Measurements from ENCODE around the gene CDHR3. TPM values are rescaled to one million over a fixed set of nuclear protein-coding genes. Genes with fewer than 3 reads are reported as not detected.

CDHR3 gene
- total and polyA plus RNA-seq, 2 donors (not counting 3 experiments of a cell fraction or from before 2014, with no cell fraction given): 0.46 to 2.3 TPM

DNA sequence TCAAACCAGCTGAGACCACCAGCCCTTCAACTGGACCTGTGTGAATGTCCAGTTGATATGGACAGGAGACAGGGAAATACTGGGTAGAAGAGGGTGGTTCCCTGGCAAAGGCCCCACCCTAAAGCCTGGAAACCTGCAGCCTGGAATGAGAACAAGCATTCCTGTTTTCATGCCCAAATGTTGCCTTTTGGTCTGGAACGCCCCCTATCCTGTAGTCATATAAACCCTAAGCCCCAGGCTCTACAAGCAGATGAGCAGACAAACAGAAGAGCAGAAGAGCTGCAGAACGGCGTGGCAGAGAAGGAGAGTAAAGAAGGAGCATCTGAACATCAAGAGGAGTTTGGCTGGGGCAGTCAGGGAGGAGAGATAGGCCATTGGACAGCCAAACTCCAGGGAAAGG lies 110.6 kb downstream of the CDHR3 start:
- no peaks in the 10 kb centered on the region for H3K36me3 ChIP-seq (ENCODE audit: control insufficient read depth in 2 of 2, extremely low read depth in 1 of 2, insufficient read depth in 2 of 2, low read length in 2 of 2)
- CTCF ChIA-PET: interaction anchor here (2.3 kb wide), 1 partner anchor 94 kb away, joined by 9 read pairs; no protein-coding TSS in a partner anchor
- peaks cover 20% of the 10 kb centered on the region for H3K4me1 ChIP-seq (ENCODE audit: control insufficient read depth, extremely low read depth, insufficient read depth, low read length)
- H3K4me3 ChIP-seq (replicated peaks in 1 of 3; ENCODE audit: insufficient read depth in 1 of 3, low read depth in 1 of 3, low read length in 3 of 3): no peak overlapping the region
- dilution Hi-C loops (cut with MboI; ENCODE audit: extremely low pct_ligation_motif_present, low sequenced_read_pairs): loop anchor here (25.0 kb wide), 1 partner anchor 89 kb away; no protein-coding TSS in a partner anchor
- DNase-seq (ENCODE audit: low read depth, low spot score) (no peak), FAIRE-seq (no peak)
- TF ChIP-seq, protein P1, sequence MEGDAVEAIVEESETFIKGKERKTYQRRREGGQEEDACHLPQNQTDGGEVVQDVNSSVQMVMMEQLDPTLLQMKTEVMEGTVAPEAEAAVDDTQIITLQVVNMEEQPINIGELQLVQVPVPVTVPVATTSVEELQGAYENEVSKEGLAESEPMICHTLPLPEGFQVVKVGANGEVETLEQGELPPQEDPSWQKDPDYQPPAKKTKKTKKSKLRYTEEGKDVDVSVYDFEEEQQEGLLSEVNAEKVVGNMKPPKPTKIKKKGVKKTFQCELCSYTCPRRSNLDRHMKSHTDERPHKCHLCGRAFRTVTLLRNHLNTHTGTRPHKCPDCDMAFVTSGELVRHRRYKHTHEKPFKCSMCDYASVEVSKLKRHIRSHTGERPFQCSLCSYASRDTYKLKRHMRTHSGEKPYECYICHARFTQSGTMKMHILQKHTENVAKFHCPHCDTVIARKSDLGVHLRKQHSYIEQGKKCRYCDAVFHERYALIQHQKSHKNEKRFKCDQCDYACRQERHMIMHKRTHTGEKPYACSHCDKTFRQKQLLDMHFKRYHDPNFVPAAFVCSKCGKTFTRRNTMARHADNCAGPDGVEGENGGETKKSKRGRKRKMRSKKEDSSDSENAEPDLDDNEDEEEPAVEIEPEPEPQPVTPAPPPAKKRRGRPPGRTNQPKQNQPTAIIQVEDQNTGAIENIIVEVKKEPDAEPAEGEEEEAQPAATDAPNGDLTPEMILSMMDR (IDR thresholded peaks at IDR 0.05; ENCODE audit: extremely low read depth in 1 of 2, insufficient read depth in 1 of 2, low read depth in 1 of 2, low read length in 2 of 2): no peak
- no peak for TF ChIP-seq FOS (IDR thresholded peaks at IDR 0.05; ENCODE audit: borderline replicate concordance, insufficient read depth, low read length)
- TF ChIP-seq, protein P2, sequence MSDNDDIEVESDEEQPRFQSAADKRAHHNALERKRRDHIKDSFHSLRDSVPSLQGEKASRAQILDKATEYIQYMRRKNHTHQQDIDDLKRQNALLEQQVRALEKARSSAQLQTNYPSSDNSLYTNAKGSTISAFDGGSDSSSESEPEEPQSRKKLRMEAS (IDR thresholded peaks at IDR 0.05; ENCODE audit: insufficient read depth, insufficient read length): no peak
- no peak for TF ChIP-seq EZH2 (IDR thresholded peaks at IDR 0.05; ENCODE audit: borderline replicate concordance, low read depth, low read length, severe bottlenecking)
- no peak for TF ChIP-seq JUN (IDR thresholded peaks at IDR 0.05; ENCODE audit: borderline replicate concordance, insufficient read depth, insufficient read length, low read depth)
- no peaks in the 10 kb centered on the region for H3K27me3 ChIP-seq (ENCODE audit: control insufficient read depth in 2 of 2, insufficient read depth in 2 of 2, low read length in 2 of 2)
- H3K9me1 ChIP-seq (replicated peaks; ENCODE audit: control insufficient read depth, extremely low read depth, insufficient read depth, low read length): no peaks in the 10 kb centered on the region
- POLR2A ChIA-PET: interaction anchor here (0.6 kb wide), 1 partner anchor 37 kb away, joined by 3 read pairs; no protein-coding TSS in a partner anchor
- no peak overlapping the region for H2AFZ ChIP-seq (ENCODE audit: low read depth, low read length)
- H3K4me2 ChIP-seq (ENCODE audit: insufficient read depth, low read length): no peak overlapping the region
- no peaks in the 10 kb centered on the region for H3K9me3 ChIP-seq (replicated peaks; ENCODE audit: control insufficient read depth, insufficient read depth, low read length)
- intact Hi-C loops (cut with micrococcal nuclease): no loop called here
- H3K79me2 ChIP-seq (ENCODE audit: control insufficient read depth, insufficient read depth, low read length): no peaks in the 10 kb centered on the region
- no peak overlapping the region for H3K9ac ChIP-seq (replicated peaks; ENCODE audit: extremely low read depth, insufficient read depth, low read length)
- H4K20me1 ChIP-seq (replicated peaks; ENCODE audit: control insufficient read depth, extremely low read depth, insufficient read depth, low read length): no peaks in the 10 kb centered on the region
- no TSS peak for BruUV-seq (replicated peaks)
- H3K27ac ChIP-seq (ENCODE audit: insufficient read depth, low read depth, low read length): no peak overlapping the region

All from endothelial cell of umbilical vein (primary cell).